HG03469 (cell line): ENCODE results near the gene SERPINB12.

Experiments used
- ATAC-seq: cut with Tn5 transposase; IDR thresholded peaks from one replicate; pipeline ENCODE4 v1.9.1; 2021; ENCODE audit warnings: mild to moderate bottlenecking, moderate library complexity, moderate number of reproducible peaks; ENCODE audit not compliant: unreplicated experiment

The SERPINB12 gene

DNA sequence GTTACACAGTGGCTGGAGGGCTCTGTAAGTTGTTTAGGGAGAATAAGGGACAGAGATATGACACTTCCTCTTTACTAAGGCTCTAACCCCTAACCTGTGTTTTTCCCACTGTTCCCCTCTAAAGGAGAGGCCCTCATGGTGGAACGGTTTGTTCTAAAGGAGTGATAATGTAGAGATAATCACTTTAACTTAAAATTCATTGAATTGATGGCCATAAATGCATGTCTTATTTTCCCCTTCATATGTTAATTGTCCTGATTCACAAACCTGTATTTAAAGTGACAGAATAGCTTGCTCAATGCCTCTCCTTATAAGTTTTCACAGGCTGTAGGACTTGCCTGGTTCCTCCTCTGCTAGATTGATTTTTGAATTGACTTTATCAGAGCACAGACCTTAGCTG is at the start of gene SERPINB12:
Gene SERPINB12 (plus strand): TSS at position 301 of the 400 bp plus-strand sequence. CDS start 13,791 bp downstream, outside the sequence.
- no peak for ATAC-seq

DNA sequence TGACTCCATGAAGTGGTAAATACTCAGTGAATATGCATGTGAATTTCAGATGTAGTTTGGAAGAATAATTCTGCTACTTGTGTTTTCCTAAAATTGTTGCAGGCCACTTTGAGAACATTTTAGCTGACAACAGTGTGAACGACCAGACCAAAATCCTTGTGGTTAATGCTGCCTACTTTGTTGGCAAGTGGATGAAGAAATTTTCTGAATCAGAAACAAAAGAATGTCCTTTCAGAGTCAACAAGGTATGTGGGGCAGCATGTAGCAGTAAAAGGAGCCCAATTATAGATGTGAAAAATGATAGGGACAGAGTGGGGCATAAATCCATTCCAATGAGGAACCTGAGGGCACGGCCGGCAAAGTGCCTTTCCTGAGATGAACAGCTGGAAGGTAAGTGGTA is 49.3 kb upstream of the SERPINB12 start:
- no peak for ATAC-seq

- no peak for ATAC-seq
Observed at GRCh38 chr18:63495675-63496074, 46.5 kb upstream of the SERPINB12 start.

GRCh38 chr18:63505566-63506335 is 36.4 kb upstream of the SERPINB12 start:
- peak; percentile 48 for ATAC-seq

GRCh38 chr18:63506336-63506646 is 35.9 kb upstream of the SERPINB12 start:
- ATAC-seq = no peak

DNA sequence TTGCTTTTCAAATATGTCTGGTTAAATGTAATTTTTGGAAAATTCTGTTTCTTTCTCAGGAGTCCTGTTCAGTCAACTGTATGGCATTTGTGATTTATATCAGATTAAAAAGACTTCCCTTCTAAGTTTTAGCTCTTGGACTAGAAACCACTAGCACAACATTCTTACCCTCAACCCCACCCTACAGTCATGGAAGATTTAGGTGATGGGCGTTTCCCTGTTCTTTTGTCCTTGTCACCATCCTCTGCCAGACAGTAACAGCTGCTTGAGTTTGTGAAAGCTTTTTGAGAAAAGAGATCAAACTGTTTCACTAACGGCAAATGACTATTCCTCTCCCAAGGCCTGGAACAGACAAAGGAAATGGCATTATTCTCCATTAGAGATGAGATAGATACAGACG is 33.6 kb upstream of the SERPINB12 start:
- no peak for ATAC-seq

GRCh38 chr18:63511285-63511684 is 30.9 kb upstream of the SERPINB12 start:
- ATAC-seq = no peak

DNA sequence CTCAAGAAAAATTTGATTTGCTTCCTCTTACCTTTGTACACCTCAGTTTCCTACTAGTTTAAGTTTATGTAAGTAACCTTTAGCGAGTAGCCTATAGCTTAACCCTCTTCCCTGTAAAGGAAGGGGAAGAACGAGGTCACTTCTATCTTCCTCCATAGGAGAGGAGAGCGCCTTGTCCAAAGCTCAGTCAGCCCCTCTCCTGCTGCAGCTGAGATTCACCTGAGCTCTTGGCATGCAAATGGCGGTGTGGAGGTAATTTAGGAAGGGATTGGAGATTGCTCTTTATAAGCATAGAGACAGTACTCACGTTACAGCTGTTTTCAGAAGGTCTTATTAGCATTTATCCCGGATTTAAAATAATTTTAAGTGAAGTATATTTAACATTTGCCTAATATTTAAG is 27.8 kb upstream of the SERPINB12 start:
- no peak for ATAC-seq

- ATAC-seq = no peak
Observed at GRCh38 chr18:63514888-63515678, 27.1 kb upstream of the SERPINB12 start.

DNA sequence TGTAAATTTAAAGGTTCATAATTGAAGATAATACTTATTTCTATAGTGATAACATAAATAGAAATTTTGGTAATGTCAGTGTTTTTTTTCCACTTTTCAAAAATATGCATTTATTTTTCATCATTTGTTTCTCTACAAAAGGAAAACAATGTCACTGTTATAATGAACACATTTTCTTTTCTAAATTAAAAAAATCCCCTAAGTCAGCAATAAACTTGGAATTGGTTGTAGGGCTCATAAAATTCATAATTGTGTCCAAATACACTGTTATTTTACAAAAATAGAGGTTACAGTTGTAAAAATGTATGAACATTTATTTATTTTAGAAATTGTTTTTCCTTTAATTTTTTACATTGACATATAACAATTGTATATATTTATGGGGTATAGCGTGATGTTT is 26.4 kb upstream of the SERPINB12 start:
- no peak for ATAC-seq

- ATAC-seq = peak; percentile 94
Observed at GRCh38 chr18:63518178-63519012, 23.8 kb upstream of the SERPINB12 start.

GRCh38 chr18:63520053-63520685 is 22.0 kb upstream of the SERPINB12 start:
- no peak for ATAC-seq

- ATAC-seq = no peak
Observed at GRCh38 chr18:63523660-63524059, 18.5 kb upstream of the SERPINB12 start.

DNA sequence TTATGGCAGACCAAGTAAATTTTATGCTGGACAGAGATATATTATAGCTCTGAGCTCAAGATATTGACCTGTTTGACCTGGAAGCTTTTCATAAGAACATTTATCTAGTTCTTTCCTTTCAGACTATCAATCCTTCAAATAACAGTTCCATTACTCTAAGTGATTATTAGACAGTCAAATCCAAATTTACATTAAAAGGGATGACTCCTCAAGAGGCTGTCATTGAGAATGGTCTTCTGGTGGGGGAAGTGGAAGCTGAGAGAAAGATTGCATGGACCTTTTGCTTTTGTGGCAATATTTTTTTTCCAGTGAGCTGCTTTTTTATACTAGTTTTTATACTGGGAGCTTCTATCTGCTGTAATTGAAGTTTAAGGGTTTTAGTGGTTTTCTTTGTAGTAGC is 14.9 kb upstream of the SERPINB12 start:
- ATAC-seq = no peak

DNA sequence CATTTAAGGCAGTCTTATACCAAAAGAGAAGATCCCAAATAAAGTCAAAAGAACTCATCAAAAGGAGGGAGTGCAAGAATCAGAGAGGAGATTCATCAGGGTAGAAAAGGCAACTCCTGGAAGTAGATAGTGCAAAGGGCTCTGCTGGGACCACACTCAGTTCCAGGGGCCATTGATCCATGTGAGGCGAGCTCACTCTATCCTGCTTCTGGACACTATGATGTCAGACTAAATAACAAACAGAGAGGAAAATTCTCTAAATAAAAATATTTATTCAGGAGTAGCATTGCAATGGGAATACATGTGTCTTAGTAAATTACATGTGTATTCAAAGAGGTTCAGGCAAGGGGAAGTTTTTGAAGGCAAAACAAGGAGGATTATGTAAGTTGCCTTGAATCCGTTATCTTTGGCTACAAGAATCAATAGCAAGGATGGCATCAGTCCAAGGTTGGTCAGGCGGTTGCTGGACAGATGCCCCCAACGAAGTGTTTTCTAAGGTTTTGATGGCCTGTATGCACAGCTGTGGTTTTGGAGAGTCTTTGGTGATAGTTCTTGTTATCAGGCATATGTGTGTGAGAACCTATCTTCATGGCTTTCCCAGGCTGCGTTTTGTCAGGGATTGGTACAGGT is 13.2 kb upstream of the SERPINB12 start:
- ATAC-seq = no peak

DNA sequence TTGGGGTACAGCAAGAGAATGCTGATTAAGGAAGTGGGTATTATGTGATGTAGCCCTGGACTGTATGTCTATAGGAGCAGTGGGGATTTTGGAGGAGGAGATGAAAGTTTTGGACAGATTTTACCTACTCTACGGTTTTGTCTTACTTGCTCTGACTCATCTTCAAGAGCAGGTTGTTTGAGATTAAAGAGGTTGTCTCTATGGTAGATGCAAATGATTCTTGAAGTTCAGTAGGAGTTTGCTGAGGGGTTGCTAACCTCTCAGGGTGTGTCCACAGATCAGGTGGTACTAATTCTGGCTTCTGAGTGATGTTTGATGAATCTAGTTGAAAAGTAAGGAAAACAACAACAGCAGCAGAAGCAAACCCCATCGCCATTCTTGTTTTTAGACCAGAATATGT is 9.7 kb upstream of the SERPINB12 start:
- ATAC-seq = no peak

GRCh38 chr18:63534615-63535014 is 7.6 kb upstream of the SERPINB12 start:
- peak; percentile 81 for ATAC-seq

GRCh38 chr18:63539904-63540510 is 2.2 kb upstream of the SERPINB12 start:
- no peak for ATAC-seq

- no peak for ATAC-seq
Observed at GRCh38 chr18:63544017-63544416, 1.8 kb downstream of the SERPINB12 start.

DNA sequence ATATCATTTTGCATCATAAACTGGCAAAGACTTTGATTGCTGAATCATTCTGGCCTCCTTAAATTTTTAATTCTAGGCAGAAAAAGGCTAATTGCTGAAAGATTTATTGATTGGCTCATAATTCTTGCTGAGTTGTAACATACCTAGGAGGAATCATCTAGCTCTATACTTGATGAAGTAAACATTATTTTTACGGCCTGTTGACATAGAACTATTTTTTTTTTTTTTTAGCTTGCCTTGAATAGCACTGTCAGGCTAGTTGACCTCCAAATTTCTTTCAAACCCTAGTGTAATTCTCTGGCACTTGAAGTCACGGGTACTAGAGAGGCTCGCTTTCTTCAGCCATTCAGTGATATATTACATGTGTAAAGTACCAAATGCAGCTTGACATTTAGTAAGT is 2.8 kb downstream of the SERPINB12 start:
- no peak for ATAC-seq
